Activated naive CD4-positive, alpha-beta T cell treated with anti-CD3 and anti-CD28 coated beads, Interleukin-2, amount 10 ng/mL, durations not matched to agents 7 days and 5 days (primary cell): ENCODE results near the gene GDAP2.

Experiments used
- CTCF ChIA-PET: fragments of 350-600 bp; sonication (Branson Sonifier 250); formaldehyde crosslinking; loops from one replicate; lab custom pipeline; 2021; ENCODE audit warnings: antibody characterized with exemption; lab: Charles Lee
- DNase-seq: peaks from one replicate; pipeline ENCODE4 v3.0.0-alpha.2; 2020
- H3K27ac Mint-ChIP-seq: one replicate; pipeline ENCODE4 v1.8.0; 2021; ENCODE audit warnings: mild to moderate bottlenecking, moderate library complexity, mixed read lengths
- H3K27me3 Mint-ChIP-seq: one replicate; pipeline ENCODE4 v1.8.0; 2021; ENCODE audit warnings: mild to moderate bottlenecking, mixed read lengths
- H3K36me3 Mint-ChIP-seq: one replicate; pipeline ENCODE4 v1.8.0; 2021; ENCODE audit warnings: mixed read lengths
- H3K4me1 Mint-ChIP-seq: one replicate; pipeline ENCODE4 v1.8.0; 2021; ENCODE audit warnings: mixed read lengths
- H3K4me3 Mint-ChIP-seq: one replicate; pipeline ENCODE4 v1.8.0; 2021; ENCODE audit warnings: mild to moderate bottlenecking, moderate library complexity, mixed read lengths
- H3K9me3 Mint-ChIP-seq: one replicate; pipeline ENCODE4 v1.8.0; 2021; ENCODE audit warnings: mixed read lengths

GDAP2 gene

DNA sequence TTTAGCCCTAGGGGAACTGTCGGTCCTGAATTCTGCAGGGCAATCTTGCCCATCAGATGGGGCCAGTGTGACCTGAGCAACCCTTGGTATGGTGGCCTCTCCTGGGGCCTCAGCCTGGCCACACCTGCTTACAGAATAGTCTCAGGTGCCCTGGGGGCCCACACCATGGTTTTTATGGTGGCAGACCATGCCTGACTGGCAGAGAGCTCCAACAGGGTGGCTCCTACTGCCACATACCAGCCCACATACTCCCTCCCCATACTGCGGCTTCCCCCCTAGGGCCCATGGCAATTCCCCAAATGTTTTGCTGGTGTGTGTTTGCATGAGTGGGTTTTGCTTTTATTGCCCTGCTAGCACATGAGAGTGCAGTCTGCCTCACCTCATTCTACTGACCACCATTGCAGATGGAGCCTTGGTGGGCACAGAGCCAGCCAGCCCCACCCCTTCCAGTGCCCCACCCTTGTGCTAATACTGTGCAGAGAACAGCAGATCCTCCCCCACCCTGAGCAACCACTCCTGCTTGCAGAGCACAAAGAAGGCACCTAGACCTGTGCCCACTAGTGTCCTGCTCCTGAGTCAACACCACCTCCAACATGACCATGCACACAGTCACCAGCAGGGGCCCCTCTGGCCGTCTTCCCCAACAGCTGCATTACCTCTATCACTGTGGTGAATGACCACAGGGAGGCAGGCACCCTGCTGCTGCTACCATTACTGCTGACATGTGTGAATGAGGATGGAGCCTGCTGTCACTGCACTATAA is 86.8 kb downstream of the GDAP2 start:
- CTCF ChIA-PET: interaction anchor here (0.6 kb wide), 1 partner anchor 912 kb away, joined by 3 read pairs; no protein-coding TSS in a partner anchor
- Mint-ChIP-seq H3K27me3 (no peaks in the 10 kb centered on the region), H3K9me3 (peaks cover 17% of the 10 kb centered on the region), H3K36me3 (peaks cover 4% of the 10 kb centered on the region), H3K4me3 (no peak overlapping the region), H3K27ac (no peak overlapping the region), H3K4me1 (no peaks in the 10 kb centered on the region)
- DNase-seq: no peak

DNA sequence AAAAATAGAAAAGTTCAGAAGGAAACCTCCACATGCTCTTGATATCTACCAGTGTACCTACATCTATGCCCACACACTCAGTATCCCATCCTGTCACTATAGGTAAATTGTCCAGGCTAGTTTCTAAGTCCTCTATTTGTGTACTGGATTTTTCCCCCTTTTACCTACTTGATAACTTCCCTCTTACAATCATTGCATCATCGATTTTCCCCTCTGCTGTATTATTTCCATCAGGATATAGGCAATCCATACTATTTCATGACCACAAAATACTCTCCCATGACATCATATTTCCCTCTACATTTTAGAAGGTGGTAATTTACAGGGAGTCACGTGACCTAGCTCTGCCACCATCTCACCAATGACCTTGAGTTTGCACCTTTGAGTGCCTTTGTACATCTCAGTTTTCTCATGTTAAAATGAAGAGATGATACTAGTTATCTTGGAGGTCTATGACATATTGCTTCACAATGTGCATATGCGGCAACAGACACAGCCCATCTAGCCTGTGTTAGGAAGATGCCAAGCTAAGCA is 88.2 kb downstream of the GDAP2 start:
- H3K36me3 Mint-ChIP-seq: peaks cover 4% of the 10 kb centered on the region
- CTCF ChIA-PET: no interaction called here
- H3K4me1 Mint-ChIP-seq: no peaks in the 10 kb centered on the region
- no peak overlapping the region for H3K27ac Mint-ChIP-seq
- no peaks in the 10 kb centered on the region for H3K27me3 Mint-ChIP-seq
- DNase-seq: no peak
- H3K9me3 Mint-ChIP-seq: peaks cover 17% of the 10 kb centered on the region
- no peak overlapping the region for H3K4me3 Mint-ChIP-seq

DNA sequence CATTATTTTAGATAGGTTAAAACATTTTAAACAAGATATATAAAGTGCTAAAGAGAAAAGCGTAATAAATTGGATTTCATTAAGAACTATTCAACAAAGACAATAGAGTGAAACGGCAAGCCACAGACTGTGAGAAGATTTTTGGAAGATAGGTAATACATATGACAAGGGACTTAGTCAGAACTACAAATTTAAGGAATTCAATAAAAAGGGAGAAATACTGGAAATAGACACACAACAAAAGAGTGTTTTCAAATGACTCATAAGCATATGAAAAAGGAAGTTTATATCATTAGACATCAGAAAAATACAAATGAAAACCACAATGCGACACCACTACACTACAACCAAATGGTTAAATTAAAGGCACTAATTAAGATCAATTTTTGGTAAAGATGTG is 90.5 kb downstream of the GDAP2 start:
- no peak overlapping the region for H3K4me3 Mint-ChIP-seq
- DNase-seq: no peak
- peaks cover 5% of the 10 kb centered on the region for H3K9me3 Mint-ChIP-seq
- CTCF ChIA-PET: no interaction called here
- no peaks in the 10 kb centered on the region for H3K4me1 Mint-ChIP-seq
- peaks cover 2% of the 10 kb centered on the region for H3K36me3 Mint-ChIP-seq
- no peaks in the 10 kb centered on the region for H3K27me3 Mint-ChIP-seq
- H3K27ac Mint-ChIP-seq: no peak overlapping the region

DNA sequence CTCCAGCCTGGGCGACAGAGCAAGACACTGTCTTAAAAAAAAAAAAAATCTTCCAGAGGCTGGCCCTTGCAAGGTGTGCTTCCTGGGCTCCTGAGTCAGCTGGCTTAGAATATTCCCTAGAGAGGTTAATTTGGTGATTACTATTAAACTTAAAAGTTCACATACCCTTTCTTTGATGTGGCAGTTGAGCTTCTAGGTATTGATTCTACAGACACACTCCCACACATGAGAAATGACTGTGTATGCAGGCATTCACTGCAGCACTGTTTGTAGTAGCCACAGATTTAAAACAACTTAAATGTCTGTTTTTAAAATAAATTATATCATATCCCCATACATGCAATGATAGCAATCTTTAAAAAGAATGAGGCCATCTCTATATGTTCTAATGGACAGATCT is 93.4 kb downstream of the GDAP2 start:
- CTCF ChIA-PET: no interaction called here
- Mint-ChIP-seq H3K27ac (no peak overlapping the region), H3K36me3 (no peaks in the 10 kb centered on the region), H3K27me3 (no peaks in the 10 kb centered on the region), H3K4me1 (no peaks in the 10 kb centered on the region), H3K9me3 (no peaks in the 10 kb centered on the region), H3K4me3 (no peak overlapping the region)
- no peak for DNase-seq

DNA sequence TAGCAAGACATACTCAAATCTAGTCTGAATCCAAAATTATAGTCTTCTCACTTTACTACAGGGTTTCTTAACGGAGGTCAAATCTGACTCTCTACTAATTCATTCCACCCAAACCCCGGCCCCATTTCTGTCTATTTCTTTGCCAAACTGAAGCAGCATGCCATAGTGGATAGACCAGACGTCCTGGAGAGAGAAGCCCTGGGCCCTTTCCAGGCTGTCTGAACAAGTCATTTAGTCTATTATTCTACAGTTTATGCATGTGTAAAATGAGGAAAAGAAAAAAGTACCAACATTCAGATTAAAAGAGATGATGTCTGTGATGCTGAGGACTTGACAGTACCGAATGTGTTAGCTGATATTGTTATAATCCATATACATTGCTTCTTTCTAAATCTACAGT is 95.0 kb downstream of the GDAP2 start:
- CTCF ChIA-PET: no interaction called here

DNA sequence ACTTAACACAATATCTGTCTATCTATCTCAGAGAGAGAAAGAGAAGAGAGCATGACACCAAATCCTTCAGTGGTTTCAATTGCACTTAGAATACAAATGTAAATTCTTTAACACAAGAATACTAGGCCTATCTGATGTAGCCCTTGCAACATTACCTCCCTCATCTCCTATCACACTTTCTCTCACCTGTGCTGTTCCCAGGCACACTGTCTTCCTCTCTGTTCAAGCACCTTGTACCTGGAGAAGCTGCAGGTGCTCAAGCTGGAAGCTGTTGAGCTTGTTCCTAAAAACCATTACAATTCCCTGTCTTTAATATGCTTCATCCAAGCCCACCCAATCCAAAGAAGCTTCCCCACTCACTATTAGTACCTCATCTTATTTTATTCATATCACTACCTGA is 97.0 kb downstream of the GDAP2 start:
- Mint-ChIP-seq H3K27ac (no peak overlapping the region), H3K4me1 (no peaks in the 10 kb centered on the region), H3K36me3 (no peaks in the 10 kb centered on the region), H3K9me3 (no peaks in the 10 kb centered on the region), H3K4me3 (no peak overlapping the region), H3K27me3 (peaks cover 4% of the 10 kb centered on the region)
- no peak for DNase-seq
- CTCF ChIA-PET: no interaction called here

More for the DNA sequence above, 95.0 kb downstream of the GDAP2 start:
- Mint-ChIP-seq H3K36me3 (no peaks in the 10 kb centered on the region), H3K27me3 (no peaks in the 10 kb centered on the region), H3K27ac (no peak overlapping the region), H3K4me1 (no peaks in the 10 kb centered on the region), H3K9me3 (no peaks in the 10 kb centered on the region), H3K4me3 (no peak overlapping the region)
- no peak for DNase-seq

DNA sequence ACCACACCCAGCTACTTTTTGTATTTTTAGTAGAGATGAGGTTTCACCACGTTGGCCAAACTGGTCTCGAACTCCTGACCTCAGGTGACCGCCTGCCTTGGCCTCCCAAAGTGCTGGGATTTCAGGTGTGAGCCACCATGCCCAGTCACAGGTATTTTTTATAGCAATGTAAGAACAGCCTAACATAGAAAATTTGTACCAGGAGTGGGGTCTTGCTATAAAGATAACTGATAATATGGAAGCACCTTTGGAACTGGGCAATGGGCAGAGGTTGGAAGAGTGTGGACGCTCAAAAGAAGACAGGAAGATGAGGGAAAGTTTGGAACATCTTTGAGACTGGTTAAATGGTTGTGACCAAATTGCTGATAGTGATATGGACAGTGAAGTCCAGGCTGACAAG is 99.2 kb downstream of the GDAP2 start:
- Mint-ChIP-seq H3K9me3 (no peaks in the 10 kb centered on the region), H3K27ac (no peak overlapping the region), H3K4me1 (no peaks in the 10 kb centered on the region), H3K27me3 (peaks cover 16% of the 10 kb centered on the region), H3K4me3 (no peak overlapping the region), H3K36me3 (no peaks in the 10 kb centered on the region)
- no peak for DNase-seq
- CTCF ChIA-PET: no interaction called here

DNA sequence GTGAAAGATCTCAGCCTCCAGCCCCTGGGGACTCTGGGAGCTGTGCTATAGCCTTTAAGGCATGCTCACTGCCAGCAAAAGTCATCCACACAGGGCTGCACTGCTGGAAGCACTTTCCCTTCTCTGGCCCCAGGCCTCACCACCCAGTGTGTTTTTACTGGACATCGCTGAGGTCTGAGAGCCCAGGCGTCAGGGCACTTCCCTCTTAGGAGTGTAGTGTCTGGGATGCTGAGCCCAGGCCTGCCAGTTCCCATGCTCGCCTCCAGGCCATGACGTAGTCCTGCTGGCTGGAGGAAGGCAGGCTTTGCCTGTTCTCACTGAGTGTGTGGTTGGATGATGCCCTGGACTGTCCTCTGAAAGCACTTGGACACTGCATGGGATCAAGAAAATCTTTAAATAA is 101.2 kb downstream of the GDAP2 start:
- CTCF ChIA-PET: no interaction called here
- no peaks in the 10 kb centered on the region for H3K9me3 Mint-ChIP-seq
- no peak overlapping the region for H3K4me3 Mint-ChIP-seq
- no peak overlapping the region for H3K27ac Mint-ChIP-seq
- peaks cover 21% of the 10 kb centered on the region for H3K27me3 Mint-ChIP-seq
- no peaks in the 10 kb centered on the region for H3K36me3 Mint-ChIP-seq
- DNase-seq: no peak
- H3K4me1 Mint-ChIP-seq: no peaks in the 10 kb centered on the region

DNA sequence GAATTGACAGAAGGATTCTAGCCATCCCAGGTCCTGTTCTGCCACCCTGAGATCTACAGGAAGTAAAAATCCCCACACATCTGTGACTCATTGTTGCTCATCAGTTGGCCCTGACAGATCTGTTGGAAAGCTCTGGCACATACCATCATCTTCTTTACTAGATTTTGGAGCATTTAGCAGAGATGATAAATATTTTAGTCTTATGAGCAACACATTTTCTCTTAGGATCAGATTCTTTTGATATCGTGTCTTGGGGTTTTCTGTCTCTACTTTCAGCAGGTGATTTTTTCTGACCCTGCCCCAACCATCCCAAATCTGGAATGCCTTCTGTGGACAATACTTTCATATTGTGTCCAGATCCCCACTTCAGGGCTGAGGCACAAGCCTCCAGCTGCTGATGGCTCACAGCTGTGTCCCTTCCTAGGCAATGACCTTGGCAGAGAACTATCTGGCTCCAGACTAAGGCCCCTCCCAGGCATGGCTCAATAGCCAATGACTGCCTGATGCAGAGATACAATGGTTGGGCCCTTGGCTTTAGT is 102.8 kb downstream of the GDAP2 start:
- Mint-ChIP-seq H3K27me3 (peaks cover 21% of the 10 kb centered on the region), H3K9me3 (peaks cover under 1% of the 10 kb centered on the region), H3K4me3 (no peak overlapping the region), H3K36me3 (no peaks in the 10 kb centered on the region), H3K4me1 (no peaks in the 10 kb centered on the region), H3K27ac (no peak overlapping the region)
- CTCF ChIA-PET: no interaction called here
- no peak for DNase-seq

DNA sequence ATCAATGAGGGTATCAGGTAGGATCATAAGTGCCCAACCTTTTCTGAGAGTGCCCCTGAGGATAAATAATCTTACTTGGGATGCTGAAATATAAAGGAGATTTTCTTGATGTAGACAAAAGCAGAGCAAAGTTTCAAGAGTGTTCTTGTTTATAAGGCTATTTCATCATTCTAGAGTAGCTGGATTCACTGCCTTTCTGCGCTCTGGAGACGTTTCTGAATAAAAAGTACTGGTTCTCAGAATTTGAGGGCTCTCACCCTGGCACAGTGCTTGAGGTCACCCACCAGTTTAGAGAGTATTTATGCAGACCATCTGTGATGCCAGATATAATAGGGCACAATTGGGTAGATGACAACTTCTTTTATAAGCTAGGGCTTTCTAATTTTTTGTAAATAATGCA is 103.3 kb downstream of the GDAP2 start:
- CTCF ChIA-PET: no interaction called here
- Mint-ChIP-seq H3K36me3 (no peaks in the 10 kb centered on the region), H3K27me3 (peaks cover 21% of the 10 kb centered on the region), H3K4me1 (no peaks in the 10 kb centered on the region), H3K9me3 (peaks cover 4% of the 10 kb centered on the region), H3K27ac (no peak overlapping the region), H3K4me3 (no peak overlapping the region)
- DNase-seq: no peak

DNA sequence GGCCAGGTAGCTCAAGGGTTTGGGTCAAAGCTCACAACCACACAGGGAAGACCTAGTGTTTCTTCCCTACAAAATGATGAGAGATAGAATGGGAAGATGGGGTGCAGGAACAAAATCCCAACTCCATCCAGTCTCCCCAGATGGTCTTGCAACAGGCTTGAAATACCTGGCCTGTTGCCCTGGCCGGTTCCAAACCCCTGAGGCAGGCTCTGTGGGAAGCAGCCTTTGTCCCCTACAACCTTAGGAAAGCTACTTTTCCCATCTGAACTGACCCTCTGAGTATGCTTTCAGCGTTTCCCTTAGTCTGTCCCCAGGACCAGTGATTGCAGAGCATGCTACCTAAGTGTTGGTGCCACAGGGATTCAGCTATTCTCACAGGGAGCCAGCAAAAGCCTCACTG is 104.0 kb downstream of the GDAP2 start:
- no peak overlapping the region for H3K4me3 Mint-ChIP-seq
- H3K27ac Mint-ChIP-seq: no peak overlapping the region
- H3K4me1 Mint-ChIP-seq: no peaks in the 10 kb centered on the region
- no peaks in the 10 kb centered on the region for H3K36me3 Mint-ChIP-seq
- CTCF ChIA-PET: no interaction called here
- H3K27me3 Mint-ChIP-seq: peaks cover 21% of the 10 kb centered on the region
- peaks cover 8% of the 10 kb centered on the region for H3K9me3 Mint-ChIP-seq
- DNase-seq: no peak

DNA sequence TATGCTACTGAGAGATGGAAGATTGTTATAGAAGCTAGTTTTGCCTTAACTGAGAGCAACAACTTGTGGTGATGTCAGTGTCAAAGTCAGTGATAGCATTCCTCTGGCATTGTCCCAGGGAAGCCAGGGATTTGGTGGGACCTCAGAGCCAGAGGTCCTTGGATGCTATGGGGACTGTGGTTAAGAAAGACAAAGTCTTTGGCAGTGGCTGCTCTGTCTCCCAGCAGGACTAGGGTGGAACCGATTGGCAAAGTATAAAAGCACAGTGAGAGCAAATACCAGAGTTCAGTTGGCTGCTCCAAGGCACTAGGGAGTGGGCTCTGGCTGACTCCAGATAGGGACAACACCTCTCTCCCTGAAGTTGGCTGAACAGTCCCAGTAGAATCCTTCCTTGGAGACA is 104.8 kb downstream of the GDAP2 start:
- DNase-seq: no peak
- no peak overlapping the region for H3K27ac Mint-ChIP-seq
- peaks cover 10% of the 10 kb centered on the region for H3K9me3 Mint-ChIP-seq
- no peaks in the 10 kb centered on the region for H3K36me3 Mint-ChIP-seq
- H3K4me1 Mint-ChIP-seq: no peaks in the 10 kb centered on the region
- H3K4me3 Mint-ChIP-seq: no peak overlapping the region
- H3K27me3 Mint-ChIP-seq: peaks cover 21% of the 10 kb centered on the region
- CTCF ChIA-PET: no interaction called here

DNA sequence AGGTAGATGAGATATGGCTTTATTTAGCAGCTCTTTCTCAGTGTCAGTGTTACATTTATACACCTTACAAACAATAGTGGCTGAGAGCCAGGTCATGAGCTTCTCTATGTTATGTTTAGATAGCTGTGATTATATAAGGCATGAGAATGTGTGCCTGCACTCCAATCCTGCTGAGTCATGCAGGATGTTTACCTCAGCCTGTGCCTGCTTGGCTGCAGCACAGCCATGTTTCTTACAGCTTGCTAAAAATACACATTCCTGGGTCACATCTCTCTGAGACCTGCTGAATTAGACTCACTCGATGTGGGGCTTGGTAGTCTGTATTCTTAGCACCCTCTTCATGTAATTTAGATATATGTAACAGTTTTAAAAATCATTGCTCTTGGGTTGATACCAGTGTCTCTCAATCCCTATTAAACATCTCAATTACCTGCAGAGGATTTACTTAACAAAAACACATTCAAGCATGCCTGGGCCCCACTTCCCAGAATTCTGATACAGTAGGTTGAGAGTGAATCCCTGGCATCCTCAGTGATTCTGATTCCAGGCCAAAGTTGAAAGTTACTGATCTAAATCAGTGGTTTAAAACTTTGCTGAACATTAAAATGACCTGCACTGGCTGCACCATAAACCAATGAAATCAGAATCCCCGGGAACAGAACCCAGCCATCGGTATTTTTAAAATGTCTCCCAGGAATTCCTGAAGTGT is 107.5 kb downstream of the GDAP2 start:
- Mint-ChIP-seq H3K36me3 (no peaks in the 10 kb centered on the region), H3K4me3 (no peak overlapping the region), H3K27ac (no peak overlapping the region), H3K27me3 (peaks cover 14% of the 10 kb centered on the region), H3K9me3 (peaks cover 10% of the 10 kb centered on the region), H3K4me1 (no peaks in the 10 kb centered on the region)
- no peak for DNase-seq
- CTCF ChIA-PET: no interaction called here

DNA sequence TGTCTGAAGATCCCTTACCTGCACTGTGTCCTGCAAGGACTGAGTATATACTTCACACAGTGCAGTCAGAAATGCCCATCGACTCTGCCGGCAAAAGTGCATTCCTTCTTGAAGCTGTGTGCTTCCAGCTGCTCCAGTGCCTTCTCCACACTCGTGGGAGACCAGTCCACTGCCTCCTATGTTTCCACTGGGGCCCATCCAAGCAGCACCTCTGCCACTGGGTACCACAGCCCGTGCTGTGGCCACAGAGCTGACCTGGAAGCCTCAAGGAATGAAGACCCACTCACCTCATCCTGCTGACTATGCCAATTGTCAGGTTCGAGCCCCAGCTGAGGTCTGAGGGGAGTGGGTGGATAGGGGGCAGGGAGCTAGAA is 108.1 kb downstream of the GDAP2 start:
- peaks cover 10% of the 10 kb centered on the region for H3K9me3 Mint-ChIP-seq
- no peak overlapping the region for H3K4me3 Mint-ChIP-seq
- H3K4me1 Mint-ChIP-seq: no peaks in the 10 kb centered on the region
- H3K27me3 Mint-ChIP-seq: peaks cover 10% of the 10 kb centered on the region
- DNase-seq: no peak
- H3K27ac Mint-ChIP-seq: no peak overlapping the region
- CTCF ChIA-PET: no interaction called here
- H3K36me3 Mint-ChIP-seq: no peaks in the 10 kb centered on the region
